SK-N-SH (cell line): ENCODE results near the gene UVRAG.

Experiments used
- CHD2 ChIP-seq: fragments of 150-350 bp; IDR thresholded peaks from 2 replicates; pipeline ENCODE4 v1.6.1; 2018; ENCODE audit warnings: low read length; ENCODE audit not compliant: partially characterized antibody
- EP300 ChIP-seq, 2 experiments: IDR thresholded peaks; 2 replicates each; pipeline versions ENCODE4 v1.4.0 to v1.6.1; 2012; ENCODE audit warnings: borderline replicate concordance in 1 of 2, low read depth in 1 of 2, low read length in 1 of 2
- EZH2phosphoT487 ChIP-seq: fragments of 200-600 bp; sonication (generic); IDR thresholded peaks from 2 replicates; pipeline ENCODE4 v1.6.1; 2017; ENCODE audit warnings: low read depth, mixed run types, mild to moderate bottlenecking, antibody characterized with exemption, moderate library complexity, borderline replicate concordance
- GATA2 ChIP-seq: sonication (generic); formaldehyde crosslinking; IDR thresholded peaks from 2 replicates; pipeline ENCODE4 v1.5.0; 2020; ENCODE audit warnings: mild to moderate bottlenecking, missing genetic modification reagents
- MAX ChIP-seq: IDR thresholded peaks from 2 replicates; pipeline ENCODE4 v1.4.0; 2012; ENCODE audit warnings: low read depth
- POLR2AphosphoS5 ChIP-seq: IDR thresholded peaks from 2 replicates; pipeline ENCODE4 v1.6.1; 2012; ENCODE audit warnings: low read depth, low read length
- RAD21 ChIP-seq: IDR thresholded peaks from 2 replicates; pipeline ENCODE4 v1.6.1; 2012; ENCODE audit warnings: mild to moderate bottlenecking, low read length
- TAF1 ChIP-seq: IDR thresholded peaks from 2 replicates; pipeline ENCODE4 v1.6.1; 2012; ENCODE audit warnings: low read depth, mild to moderate bottlenecking, low read length, moderate library complexity, borderline replicate concordance
- TCF12 ChIP-seq: IDR thresholded peaks from 2 replicates; pipeline ENCODE4 v1.4.0; 2012
- TF ChIP-seq, protein P1 (sequence below): fragments of 200-600 bp; sonication (generic); IDR thresholded peaks from 2 replicates; pipeline ENCODE4 v1.6.1; 2017; ENCODE audit warnings: antibody characterized with exemption, mild to moderate bottlenecking, moderate library complexity

- TF ChIP-seq, protein P1, sequence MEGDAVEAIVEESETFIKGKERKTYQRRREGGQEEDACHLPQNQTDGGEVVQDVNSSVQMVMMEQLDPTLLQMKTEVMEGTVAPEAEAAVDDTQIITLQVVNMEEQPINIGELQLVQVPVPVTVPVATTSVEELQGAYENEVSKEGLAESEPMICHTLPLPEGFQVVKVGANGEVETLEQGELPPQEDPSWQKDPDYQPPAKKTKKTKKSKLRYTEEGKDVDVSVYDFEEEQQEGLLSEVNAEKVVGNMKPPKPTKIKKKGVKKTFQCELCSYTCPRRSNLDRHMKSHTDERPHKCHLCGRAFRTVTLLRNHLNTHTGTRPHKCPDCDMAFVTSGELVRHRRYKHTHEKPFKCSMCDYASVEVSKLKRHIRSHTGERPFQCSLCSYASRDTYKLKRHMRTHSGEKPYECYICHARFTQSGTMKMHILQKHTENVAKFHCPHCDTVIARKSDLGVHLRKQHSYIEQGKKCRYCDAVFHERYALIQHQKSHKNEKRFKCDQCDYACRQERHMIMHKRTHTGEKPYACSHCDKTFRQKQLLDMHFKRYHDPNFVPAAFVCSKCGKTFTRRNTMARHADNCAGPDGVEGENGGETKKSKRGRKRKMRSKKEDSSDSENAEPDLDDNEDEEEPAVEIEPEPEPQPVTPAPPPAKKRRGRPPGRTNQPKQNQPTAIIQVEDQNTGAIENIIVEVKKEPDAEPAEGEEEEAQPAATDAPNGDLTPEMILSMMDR = no peak
- TF ChIP-seq TCF12 = no peak
- TF ChIP-seq CHD2 = no peak
- no peak for TF ChIP-seq POLR2AphosphoS5
- no peak for TF ChIP-seq RAD21
- TF ChIP-seq TAF1 = no peak
- TF ChIP-seq EP300 (IDR thresholded peaks at IDR 0.05; ENCODE audit: borderline replicate concordance in 1 of 2, low read depth in 1 of 2, low read length in 1 of 2) = no peak
- TF ChIP-seq MAX = no peak
- no peak for TF ChIP-seq GATA2
- no peak for TF ChIP-seq EZH2phosphoT487
These were observed 241.9 kb downstream of the UVRAG start for GRCh38 chr11:76056876-76057275.
